Measurements from ENCODE around the gene KCNJ10. TPM values are rescaled to one million over a fixed set of nuclear protein-coding genes. Genes with fewer than 3 reads are reported as not detected.

KCNJ10 gene
- total RNA-seq, 1 donor from 2014 or later, result not detected

DNA sequence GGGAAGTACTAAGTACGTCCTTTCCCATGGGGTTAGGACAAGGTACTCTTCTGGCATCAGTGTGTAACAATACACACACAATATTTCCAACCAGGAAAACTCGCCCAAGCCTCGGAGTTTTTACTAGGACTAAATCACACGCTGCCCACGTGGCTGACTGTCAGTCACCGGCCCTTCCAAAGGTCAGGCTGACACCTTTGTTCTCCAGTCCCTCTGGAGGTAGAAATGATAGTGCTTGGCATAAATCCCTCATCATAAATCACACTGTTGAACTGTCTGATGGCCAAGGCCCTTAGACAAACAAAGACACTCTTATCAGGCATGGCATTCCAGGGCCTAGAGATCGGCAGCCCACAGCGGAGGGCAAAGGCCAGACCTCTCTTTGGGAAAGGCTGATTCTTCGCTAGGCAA is 99.0 kb downstream of the KCNJ10 start:
- Histone ChIP-seq H3K27ac (no peak overlapping the region), H3K4me3 (no peak overlapping the region), H3K9me3 (no peaks in the 10 kb centered on the region), H3K4me1 (no peaks in the 10 kb centered on the region), H3K36me3 (no peaks in the 10 kb centered on the region), H3K27me3 (peaks cover 4% of the 10 kb centered on the region)
- no peak for ATAC-seq
- TF ChIP-seq, protein P1, sequence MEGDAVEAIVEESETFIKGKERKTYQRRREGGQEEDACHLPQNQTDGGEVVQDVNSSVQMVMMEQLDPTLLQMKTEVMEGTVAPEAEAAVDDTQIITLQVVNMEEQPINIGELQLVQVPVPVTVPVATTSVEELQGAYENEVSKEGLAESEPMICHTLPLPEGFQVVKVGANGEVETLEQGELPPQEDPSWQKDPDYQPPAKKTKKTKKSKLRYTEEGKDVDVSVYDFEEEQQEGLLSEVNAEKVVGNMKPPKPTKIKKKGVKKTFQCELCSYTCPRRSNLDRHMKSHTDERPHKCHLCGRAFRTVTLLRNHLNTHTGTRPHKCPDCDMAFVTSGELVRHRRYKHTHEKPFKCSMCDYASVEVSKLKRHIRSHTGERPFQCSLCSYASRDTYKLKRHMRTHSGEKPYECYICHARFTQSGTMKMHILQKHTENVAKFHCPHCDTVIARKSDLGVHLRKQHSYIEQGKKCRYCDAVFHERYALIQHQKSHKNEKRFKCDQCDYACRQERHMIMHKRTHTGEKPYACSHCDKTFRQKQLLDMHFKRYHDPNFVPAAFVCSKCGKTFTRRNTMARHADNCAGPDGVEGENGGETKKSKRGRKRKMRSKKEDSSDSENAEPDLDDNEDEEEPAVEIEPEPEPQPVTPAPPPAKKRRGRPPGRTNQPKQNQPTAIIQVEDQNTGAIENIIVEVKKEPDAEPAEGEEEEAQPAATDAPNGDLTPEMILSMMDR (IDR thresholded peaks at IDR 0.05), result no peak
- intact Hi-C loops (cut with DNase I), result no loop called here
- no peak for DNase-seq

DNA sequence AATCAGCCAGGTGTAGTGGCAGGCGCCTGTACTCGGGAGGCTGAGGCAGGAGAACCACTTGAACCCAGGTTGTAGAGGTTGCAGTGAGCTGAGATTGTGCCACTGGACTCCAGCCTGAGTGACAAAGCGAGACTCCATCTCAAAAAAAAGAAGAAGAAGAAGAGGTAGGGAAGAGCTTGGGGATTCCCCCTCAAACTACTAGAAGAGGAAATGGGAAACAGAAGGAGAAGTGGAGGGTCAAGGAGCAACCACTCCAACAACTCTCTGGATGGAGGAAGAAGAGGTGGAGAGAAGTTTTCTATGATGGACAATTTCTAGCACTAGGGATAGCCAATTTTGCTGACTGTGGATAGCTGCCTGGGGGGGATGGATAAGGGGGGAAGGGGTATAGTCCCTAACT is 101.1 kb downstream of the KCNJ10 start:
- H3K36me3 ChIP-seq, result no peaks in the 10 kb centered on the region
- TF ChIP-seq, protein P1 (IDR thresholded peaks at IDR 0.05), result no peak
- no peak overlapping the region for H3K4me3 ChIP-seq
- no peak for DNase-seq
- no peaks in the 10 kb centered on the region for H3K4me1 ChIP-seq
- ATAC-seq, result peak; percentile 41
- peaks cover 4% of the 10 kb centered on the region for H3K27me3 ChIP-seq
- intact Hi-C loops (cut with DNase I), result no loop called here
- H3K27ac ChIP-seq, result no peak overlapping the region
- no peaks in the 10 kb centered on the region for H3K9me3 ChIP-seq

DNA sequence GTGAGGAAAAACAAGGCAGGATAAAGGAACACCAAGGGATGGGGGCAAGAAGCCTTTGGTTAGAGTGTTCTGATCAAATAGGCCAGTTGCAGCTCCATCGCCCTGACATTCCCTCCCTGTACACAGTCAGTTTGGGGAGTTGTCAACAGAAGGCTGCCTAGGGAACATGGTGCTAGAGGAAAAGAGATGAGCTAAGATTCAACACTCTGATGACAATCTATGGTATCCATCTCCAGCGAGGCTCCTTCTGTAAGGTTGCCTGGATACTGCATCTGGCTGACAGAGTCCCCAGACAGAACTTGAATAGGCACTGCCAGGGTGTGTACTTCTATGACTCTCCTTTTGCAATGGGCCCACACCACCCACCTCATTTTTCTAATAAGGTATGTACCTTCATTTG is 104.7 kb downstream of the KCNJ10 start:
- TF ChIP-seq, protein P1 (IDR thresholded peaks at IDR 0.05), result no peak
- Histone ChIP-seq H3K27ac (no peak overlapping the region), H3K4me3 (no peak overlapping the region), H3K27me3 (no peaks in the 10 kb centered on the region), H3K4me1 (no peaks in the 10 kb centered on the region), H3K36me3 (no peaks in the 10 kb centered on the region), H3K9me3 (no peaks in the 10 kb centered on the region)
- ATAC-seq (no peak), DNase-seq (no peak)
- intact Hi-C loops (cut with DNase I), result no loop called here

DNA sequence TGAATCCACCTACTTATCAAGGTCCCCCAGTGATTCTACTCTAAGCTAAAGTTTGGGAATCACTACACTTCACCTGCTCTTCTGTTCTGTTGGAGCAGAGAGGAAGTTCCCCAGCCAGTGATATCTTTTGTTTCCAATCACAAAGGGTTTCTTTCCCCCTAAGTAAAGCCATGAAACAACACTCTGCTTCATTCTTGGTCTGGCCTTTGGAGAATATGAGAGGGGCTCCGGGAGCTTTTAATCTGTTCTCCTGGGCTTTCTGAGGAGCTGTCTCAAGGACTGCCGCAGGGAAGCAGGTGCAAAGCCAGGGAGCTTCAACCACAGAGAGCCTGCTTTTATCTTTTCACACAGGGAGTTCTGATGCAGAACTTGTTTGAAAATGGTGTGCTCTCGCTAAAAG is 105.8 kb downstream of the KCNJ10 start:
- TF ChIP-seq, protein P1 (IDR thresholded peaks at IDR 0.05), result no peak
- no peak overlapping the region for H3K27ac ChIP-seq
- ATAC-seq, result no peak
- no peaks in the 10 kb centered on the region for H3K36me3 ChIP-seq
- H3K4me3 ChIP-seq, result no peak overlapping the region
- DNase-seq, result no peak
- H3K9me3 ChIP-seq, result no peaks in the 10 kb centered on the region
- no peaks in the 10 kb centered on the region for H3K27me3 ChIP-seq
- intact Hi-C loops (cut with DNase I), result no loop called here
- H3K4me1 ChIP-seq, result no peaks in the 10 kb centered on the region

DNA sequence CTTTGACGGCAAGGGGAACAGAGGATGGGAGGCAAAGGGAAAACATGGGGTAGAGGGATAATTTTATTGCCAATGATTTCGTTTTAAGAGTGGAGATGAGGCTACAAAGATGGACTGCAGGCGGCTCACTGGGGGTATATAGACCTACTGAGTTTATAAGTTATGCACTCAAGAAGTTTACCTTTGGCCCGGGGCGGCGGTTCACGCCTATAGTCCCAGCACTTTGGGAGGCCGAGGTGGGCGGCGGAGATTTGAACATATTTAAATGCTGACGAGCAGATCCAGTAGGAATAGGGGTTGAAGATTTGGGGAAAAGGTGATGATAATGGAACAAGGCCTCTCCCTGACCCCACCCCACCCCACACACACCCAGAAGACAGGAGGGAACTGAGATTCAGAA is 107.8 kb downstream of the KCNJ10 start:
- intact Hi-C loops (cut with DNase I), result no loop called here
- no peaks in the 10 kb centered on the region for H3K4me1 ChIP-seq
- DNase-seq (no peak), ATAC-seq (no peak)
- H3K27ac ChIP-seq, result no peak overlapping the region
- H3K4me3 ChIP-seq, result no peak overlapping the region
- H3K36me3 ChIP-seq, result no peaks in the 10 kb centered on the region
- TF ChIP-seq, protein P1 (IDR thresholded peaks at IDR 0.05), result no peak
- H3K9me3 ChIP-seq, result no peaks in the 10 kb centered on the region
- H3K27me3 ChIP-seq, result no peaks in the 10 kb centered on the region

DNA sequence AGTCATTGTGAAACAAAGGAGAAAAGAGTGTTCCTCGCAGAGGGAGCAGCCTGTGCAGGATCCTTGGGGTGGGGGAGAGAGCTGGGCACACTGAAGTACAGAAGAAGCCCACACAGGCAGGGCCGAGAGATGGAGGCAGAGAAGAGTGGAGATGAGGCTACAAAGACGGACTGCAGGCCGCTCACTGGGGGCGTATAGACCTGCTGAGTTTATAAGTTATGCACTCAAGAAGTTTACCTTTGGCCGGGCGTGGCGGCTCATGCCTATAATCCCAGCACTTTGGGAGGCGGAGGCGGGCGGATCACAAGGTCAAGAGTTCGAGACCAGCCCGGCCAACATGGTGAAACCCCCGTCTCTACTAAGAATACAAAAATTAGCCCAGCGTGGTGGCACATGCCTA is 108.3 kb downstream of the KCNJ10 start:
- H3K27me3 ChIP-seq, result no peaks in the 10 kb centered on the region
- H3K27ac ChIP-seq, result no peak overlapping the region
- DNase-seq (no peak), ATAC-seq (no peak)
- intact Hi-C loops (cut with DNase I), result no loop called here
- TF ChIP-seq, protein P1 (IDR thresholded peaks at IDR 0.05), result no peak
- H3K4me1 ChIP-seq, result no peaks in the 10 kb centered on the region
- H3K36me3 ChIP-seq, result no peaks in the 10 kb centered on the region
- H3K4me3 ChIP-seq, result no peak overlapping the region
- no peaks in the 10 kb centered on the region for H3K9me3 ChIP-seq
